Nephron (organoid): ENCODE results near the gene CCDC88C.

Experiments used
- H3K27ac Mint-ChIP-seq, 3 experiments: 2 replicates each; pipeline ENCODE4 v1.8.0; 2020; ENCODE audit warnings: mixed read lengths in 3 of 3, mild to moderate bottlenecking in 2 of 3, moderate library complexity in 1 of 3
- H3K27me3 Mint-ChIP-seq: 2 replicates; pipeline ENCODE4 v1.8.0; 2021; ENCODE audit warnings: low read depth, mild to moderate bottlenecking, moderate library complexity, mixed read lengths
- H3K36me3 Mint-ChIP-seq: 2 replicates; pipeline ENCODE4 v1.8.0; 2020; ENCODE audit warnings: low read depth, mixed read lengths
- H3K4me1 Mint-ChIP-seq: 2 replicates; pipeline ENCODE4 v1.8.0; 2020; ENCODE audit warnings: mixed read lengths
- H3K4me3 Mint-ChIP-seq, 3 experiments: 2 replicates each; pipeline ENCODE4 v1.8.0; 2020; ENCODE audit warnings: mild to moderate bottlenecking in 3 of 3, mixed read lengths in 3 of 3, moderate library complexity in 2 of 3
- H3K9me3 Mint-ChIP-seq: 2 replicates; pipeline ENCODE4 v1.8.0; 2020; ENCODE audit warnings: mixed read lengths
- TF ChIP-seq, protein P1 (sequence below), 3 experiments: fragments of 200-600 bp; sonication (generic); IDR thresholded peaks; one replicate each; pipeline ENCODE4 v1.5.0; 2021; ENCODE audit warnings: antibody characterized with exemption in 3 of 3; ENCODE audit not compliant: unreplicated experiment in 3 of 3

The CCDC88C gene

GRCh38 chr14:91295276-91295845 lies 122.3 kb downstream of the CCDC88C start:
- H3K9me3 Mint-ChIP-seq = no peaks in the 10 kb centered on the region

GRCh38 chr14:91294153-91294552 lies 123.5 kb downstream of the CCDC88C start:
- Mint-ChIP-seq H3K4me1 (no peaks in the 10 kb centered on the region), H3K27me3 (no peaks in the 10 kb centered on the region), H3K4me3 (no peak overlapping the region), H3K36me3 (peaks cover 51% of the 10 kb centered on the region), H3K27ac (no peak overlapping the region), H3K9me3 (no peaks in the 10 kb centered on the region)
- TF ChIP-seq, protein P1, sequence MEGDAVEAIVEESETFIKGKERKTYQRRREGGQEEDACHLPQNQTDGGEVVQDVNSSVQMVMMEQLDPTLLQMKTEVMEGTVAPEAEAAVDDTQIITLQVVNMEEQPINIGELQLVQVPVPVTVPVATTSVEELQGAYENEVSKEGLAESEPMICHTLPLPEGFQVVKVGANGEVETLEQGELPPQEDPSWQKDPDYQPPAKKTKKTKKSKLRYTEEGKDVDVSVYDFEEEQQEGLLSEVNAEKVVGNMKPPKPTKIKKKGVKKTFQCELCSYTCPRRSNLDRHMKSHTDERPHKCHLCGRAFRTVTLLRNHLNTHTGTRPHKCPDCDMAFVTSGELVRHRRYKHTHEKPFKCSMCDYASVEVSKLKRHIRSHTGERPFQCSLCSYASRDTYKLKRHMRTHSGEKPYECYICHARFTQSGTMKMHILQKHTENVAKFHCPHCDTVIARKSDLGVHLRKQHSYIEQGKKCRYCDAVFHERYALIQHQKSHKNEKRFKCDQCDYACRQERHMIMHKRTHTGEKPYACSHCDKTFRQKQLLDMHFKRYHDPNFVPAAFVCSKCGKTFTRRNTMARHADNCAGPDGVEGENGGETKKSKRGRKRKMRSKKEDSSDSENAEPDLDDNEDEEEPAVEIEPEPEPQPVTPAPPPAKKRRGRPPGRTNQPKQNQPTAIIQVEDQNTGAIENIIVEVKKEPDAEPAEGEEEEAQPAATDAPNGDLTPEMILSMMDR (IDR thresholded peaks at IDR 0.05; ENCODE audit: unreplicated experiment in 3 of 3) = no peak

More at GRCh38 chr14:91295276-91295845, 122.3 kb downstream of the CCDC88C start:
- no peak overlapping the region for H3K27ac Mint-ChIP-seq
- peaks cover 49% of the 10 kb centered on the region for H3K36me3 Mint-ChIP-seq
- H3K27me3 Mint-ChIP-seq = no peaks in the 10 kb centered on the region
- TF ChIP-seq, protein P1 (IDR thresholded peaks at IDR 0.05; ENCODE audit: unreplicated experiment in 3 of 3) = no peak
- no peak overlapping the region for H3K4me3 Mint-ChIP-seq
- no peaks in the 10 kb centered on the region for H3K4me1 Mint-ChIP-seq

GRCh38 chr14:91293281-91293680 lies 124.3 kb downstream of the CCDC88C start:
- Mint-ChIP-seq H3K36me3 (peaks cover 47% of the 10 kb centered on the region), H3K4me1 (no peaks in the 10 kb centered on the region), H3K27ac (no peak overlapping the region), H3K27me3 (no peaks in the 10 kb centered on the region), H3K4me3 (no peak overlapping the region), H3K9me3 (no peaks in the 10 kb centered on the region)
- TF ChIP-seq, protein P1 (IDR thresholded peaks at IDR 0.05; ENCODE audit: unreplicated experiment in 3 of 3) = no peak

GRCh38 chr14:91292491-91292890 lies 125.1 kb downstream of the CCDC88C start:
- H3K27me3 Mint-ChIP-seq = no peaks in the 10 kb centered on the region
- no peaks in the 10 kb centered on the region for H3K9me3 Mint-ChIP-seq
- no peak overlapping the region for H3K4me3 Mint-ChIP-seq
- peaks cover 50% of the 10 kb centered on the region for H3K36me3 Mint-ChIP-seq
- no peak overlapping the region for H3K27ac Mint-ChIP-seq
- H3K4me1 Mint-ChIP-seq = no peaks in the 10 kb centered on the region
- TF ChIP-seq, protein P1 (IDR thresholded peaks at IDR 0.05; ENCODE audit: unreplicated experiment in 3 of 3) = no peak

DNA sequence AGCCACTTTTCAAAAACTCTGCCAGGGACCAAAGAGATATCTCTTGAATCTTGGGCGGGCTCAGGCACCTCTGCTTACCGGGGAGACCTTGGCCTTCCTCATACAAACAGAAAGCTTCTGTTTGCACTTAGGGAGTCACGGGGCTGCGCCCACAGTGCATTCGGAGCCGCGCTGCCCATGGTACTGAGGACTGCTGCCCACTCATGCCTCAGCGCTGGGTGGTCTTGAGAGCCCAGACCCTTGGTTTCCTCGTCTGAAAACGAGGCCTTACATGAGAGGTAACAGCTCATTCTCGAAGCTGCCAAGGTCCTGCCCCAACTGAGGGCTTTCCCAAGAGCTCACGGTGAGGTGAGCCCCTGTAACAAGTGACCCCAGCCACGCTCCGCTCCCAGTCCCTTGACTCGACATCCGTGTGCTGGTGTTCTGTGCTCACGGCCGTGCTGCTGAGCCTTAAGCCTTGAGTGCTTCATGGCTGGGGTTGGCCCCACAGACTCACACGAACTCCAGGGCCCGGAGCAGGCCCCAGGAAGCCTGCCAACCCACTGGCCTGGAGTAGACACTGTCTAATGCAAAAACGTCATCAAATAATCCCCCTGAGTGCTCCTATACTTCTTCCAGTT lies 125.7 kb downstream of the CCDC88C start:
- no peaks in the 10 kb centered on the region for H3K27me3 Mint-ChIP-seq
- TF ChIP-seq, protein P1 (IDR thresholded peaks at IDR 0.05; ENCODE audit: unreplicated experiment in 3 of 3) = no peak
- no peaks in the 10 kb centered on the region for H3K4me1 Mint-ChIP-seq
- H3K4me3 Mint-ChIP-seq = no peak overlapping the region
- H3K9me3 Mint-ChIP-seq = no peaks in the 10 kb centered on the region
- H3K27ac Mint-ChIP-seq = no peak overlapping the region
- peaks cover 47% of the 10 kb centered on the region for H3K36me3 Mint-ChIP-seq

- Mint-ChIP-seq H3K27me3 (no peaks in the 10 kb centered on the region), H3K4me3 (no peak overlapping the region), H3K36me3 (peaks cover 41% of the 10 kb centered on the region), H3K4me1 (peaks cover 4% of the 10 kb centered on the region), H3K9me3 (no peaks in the 10 kb centered on the region), H3K27ac (no peak overlapping the region)
- TF ChIP-seq, protein P1 (IDR thresholded peaks at IDR 0.05; ENCODE audit: unreplicated experiment in 3 of 3) = no peak
These were observed 126.6 kb downstream of the CCDC88C start for GRCh38 chr14:91290986-91291385.
